Activated CD4-positive, alpha-beta T cell treated with anti-CD3 and anti-CD28 coated beads for 4 hours (primary cell): Measurements from ENCODE around the gene CHST9.
"Not testable (repeated sequence)": the region's sequence is repeated elsewhere in the genome, so short reads cannot be mapped to it uniquely, and the experiment has no call there.

Source experiments
- DNase-seq, 2 donors: peaks; one replicate each; pipeline ENCODE4 v3.0.0-alpha.2; 2020

Gene CHST9

DNA sequence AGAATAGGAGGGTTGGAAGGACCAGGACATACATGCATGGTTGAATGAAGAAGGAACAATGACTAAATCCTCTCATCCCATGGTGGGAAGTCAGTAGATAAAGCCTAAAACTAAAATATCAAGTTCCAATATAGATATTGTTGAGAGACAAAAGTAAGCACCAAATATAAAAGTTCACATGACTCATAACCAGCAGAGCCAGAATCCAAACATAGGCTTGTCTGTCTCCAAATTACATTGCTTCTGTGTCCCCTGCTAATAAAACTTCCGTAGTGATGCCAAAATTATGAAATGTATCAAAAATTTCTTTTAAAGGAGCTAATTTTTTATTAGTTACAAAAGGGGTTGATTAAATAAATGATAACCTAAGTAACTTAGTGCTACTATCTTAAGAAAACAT, 19.7 kb downstream of the CHST9 start:
- no peak for DNase-seq

DNA sequence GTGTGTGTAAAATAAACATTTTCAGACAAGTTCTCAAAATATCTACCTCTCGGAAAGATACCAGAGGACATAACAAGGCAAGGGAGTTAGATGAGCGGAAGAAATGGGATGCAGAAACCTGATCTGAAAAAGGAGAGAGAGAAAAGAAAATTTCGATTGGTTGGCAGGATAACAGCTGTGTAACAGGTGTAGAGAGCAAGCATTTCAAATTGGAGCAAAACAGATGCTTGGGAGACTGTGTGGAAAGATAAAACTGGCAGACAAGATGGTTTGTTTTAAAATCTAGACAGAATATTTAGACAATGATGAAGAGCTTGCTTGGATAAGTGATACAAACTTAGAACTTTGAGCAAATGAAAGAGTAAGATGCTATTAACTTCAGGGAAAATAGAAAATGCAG, 20.2 kb downstream of the CHST9 start:
- DNase-seq, result no peak

DNA sequence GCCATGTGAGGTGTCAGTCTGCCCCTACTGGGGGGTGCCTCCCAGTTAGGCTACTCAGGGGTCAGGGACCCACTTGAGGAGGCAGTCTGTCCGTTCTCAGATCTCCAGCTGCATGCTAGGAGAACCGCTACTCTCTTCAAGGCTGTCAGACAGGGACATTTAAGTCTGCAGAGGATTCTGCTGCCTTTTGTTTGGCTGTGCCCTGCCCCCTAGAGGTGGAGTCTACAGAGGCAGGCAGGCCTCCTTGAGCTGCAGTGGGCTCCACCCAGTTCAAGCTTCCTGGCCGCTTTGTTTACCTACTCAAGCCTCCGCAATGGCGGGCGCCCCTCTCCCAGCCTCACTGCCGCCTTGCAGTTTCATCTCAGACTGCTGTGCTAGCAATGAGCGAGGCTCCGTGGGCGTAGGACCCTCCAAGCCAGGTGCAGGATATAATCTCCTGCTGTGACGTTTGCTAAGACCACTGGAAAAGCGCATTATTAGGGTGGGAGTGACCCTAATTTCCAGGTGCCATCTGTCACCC, 21.9 kb downstream of the CHST9 start:
- DNase-seq, result not testable (repeated sequence)

DNA sequence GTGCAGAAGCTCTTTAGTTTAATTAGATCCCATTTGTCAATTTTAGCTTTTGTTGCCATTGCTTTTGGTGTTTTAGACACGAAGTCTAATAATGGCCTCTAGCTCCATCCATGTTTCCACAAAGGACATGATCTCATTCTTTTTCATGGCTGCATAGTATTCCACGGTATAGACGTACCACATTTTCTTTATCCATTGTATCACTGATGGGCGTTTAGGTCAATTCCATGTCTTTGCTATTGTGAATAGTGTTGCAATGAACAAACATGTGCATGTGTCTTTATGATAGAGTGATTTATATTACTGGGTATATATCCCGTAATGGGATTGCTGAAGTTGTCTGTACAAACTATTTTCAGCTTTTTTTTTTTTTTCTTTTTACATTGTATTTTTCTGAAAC, 35.9 kb downstream of the CHST9 start:
- DNase-seq, result not testable (repeated sequence)

DNA sequence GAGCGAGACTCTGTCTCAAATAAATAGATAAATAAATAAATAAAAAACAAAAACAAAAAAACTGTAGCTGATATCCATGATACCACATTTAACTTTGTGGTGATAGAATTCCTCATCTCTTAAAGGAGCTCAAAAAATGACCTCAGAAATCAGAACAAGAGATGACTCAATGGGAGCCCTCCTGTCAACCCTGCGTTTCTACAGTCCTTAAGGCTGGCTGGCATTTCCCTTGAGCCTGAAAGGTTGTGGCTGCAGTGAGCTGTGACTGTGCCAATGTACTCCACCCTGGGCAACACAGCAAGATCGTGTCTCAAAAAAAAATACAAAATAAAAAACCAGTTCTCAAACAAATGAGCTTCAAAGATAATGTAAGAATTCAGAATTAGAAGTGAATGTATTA, 40.4 kb downstream of the CHST9 start:
- no peak for DNase-seq

DNA sequence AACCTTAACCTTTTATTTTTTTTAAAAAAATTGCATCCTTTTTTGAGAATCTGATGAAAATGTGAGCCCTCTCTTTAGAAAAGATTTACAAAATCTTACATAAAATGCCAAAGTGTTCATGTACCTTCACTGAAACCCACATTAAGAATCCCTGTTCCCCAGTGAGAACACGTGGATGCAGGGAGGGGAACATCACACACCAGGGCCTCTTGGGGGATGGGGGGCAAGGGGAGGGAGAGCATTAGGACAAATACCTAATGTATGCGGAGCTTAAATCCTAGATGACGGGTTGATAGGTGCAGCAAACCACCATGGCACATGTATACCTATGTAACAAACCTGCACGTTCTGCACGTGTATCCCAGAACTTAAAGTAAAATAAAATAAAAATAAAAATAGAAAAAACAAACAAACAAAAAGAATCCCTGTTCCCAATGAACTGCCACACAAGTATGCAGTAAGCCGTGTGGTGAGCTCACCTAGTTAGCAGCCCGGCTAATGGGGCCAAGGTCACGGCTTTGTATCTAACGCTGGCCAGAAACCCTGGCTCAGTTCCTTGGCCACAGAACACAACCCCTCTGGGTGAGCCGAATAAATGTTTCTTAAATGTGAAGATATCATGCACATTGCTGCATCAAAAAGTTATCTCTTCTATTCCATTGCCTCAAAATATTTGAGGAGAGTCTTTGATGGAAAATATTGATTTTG, 41.4 kb downstream of the CHST9 start:
- no peak for DNase-seq

DNA sequence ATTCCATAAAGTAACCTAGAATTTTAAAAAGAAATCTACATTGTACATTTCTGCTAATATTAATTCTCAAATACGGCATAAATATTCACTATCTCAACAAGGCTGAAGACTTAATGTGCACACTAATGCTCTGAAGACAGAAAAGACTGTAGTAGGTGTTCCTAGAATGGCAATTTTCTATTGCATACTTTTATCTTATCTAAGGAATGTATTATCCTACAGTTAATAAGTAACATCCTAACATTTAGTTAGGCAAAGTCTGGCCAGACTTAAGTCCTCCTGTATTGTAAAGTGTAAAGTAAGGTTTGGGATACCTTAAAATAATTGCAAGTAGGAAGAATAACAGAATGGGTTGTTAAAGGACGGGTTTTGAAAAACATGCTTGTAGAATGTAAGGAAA, 42.2 kb downstream of the CHST9 start:
- no peak for DNase-seq

DNA sequence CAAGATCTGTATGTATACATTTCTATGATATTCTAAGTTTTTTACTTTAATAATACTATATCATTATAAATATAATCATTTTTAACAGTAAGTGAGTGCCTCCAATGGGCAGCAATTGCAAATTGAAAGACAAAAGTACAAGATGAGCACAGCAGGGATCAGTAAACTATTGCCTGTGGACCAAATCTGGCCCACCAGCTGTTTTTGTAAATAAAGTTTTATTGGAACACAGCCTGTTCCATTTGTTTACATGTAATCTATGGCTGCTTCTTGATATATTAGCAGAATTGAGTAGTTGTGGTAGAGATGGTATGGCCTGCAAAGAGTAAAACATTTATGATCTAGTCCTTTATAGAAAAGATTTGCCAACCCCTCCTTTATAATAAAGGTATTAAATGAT, 43.2 kb downstream of the CHST9 start:
- no peak for DNase-seq

DNA sequence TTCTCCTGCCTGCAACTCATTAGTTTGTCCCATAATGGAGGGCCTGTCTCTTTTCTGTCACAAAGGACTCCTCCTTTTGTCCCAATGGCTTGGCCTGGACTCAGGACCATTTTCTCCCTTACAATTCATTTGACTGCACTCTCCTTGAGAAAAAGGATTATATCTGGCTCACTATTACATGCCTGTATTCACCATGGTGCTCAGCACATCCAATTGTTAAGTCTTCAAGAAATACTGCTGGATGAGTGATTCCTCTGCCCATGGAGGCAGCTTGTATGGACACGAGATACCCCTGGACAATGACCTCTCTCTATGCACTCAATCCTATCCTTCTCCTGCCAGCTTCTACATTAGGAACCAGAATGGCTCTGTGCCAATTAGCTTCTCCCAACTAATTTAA, 47.0 kb downstream of the CHST9 start:
- no peak for DNase-seq

DNA sequence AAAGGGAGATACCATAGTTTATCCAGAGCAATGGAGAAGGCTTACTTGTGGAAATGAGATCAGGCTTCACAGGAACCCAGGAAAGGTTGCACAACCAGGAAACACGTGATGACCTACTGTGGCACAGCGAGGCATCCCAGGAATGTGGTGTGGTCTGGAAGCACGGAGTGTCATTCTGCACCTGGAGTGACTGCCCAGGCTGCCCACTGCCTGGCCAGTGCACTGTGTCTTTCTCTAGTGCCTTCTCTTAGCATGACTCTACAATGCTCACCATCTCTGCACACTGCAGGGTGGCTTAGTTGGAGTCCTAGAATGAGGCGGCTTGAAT, 48.9 kb downstream of the CHST9 start:
- DNase-seq, result no peak

DNA sequence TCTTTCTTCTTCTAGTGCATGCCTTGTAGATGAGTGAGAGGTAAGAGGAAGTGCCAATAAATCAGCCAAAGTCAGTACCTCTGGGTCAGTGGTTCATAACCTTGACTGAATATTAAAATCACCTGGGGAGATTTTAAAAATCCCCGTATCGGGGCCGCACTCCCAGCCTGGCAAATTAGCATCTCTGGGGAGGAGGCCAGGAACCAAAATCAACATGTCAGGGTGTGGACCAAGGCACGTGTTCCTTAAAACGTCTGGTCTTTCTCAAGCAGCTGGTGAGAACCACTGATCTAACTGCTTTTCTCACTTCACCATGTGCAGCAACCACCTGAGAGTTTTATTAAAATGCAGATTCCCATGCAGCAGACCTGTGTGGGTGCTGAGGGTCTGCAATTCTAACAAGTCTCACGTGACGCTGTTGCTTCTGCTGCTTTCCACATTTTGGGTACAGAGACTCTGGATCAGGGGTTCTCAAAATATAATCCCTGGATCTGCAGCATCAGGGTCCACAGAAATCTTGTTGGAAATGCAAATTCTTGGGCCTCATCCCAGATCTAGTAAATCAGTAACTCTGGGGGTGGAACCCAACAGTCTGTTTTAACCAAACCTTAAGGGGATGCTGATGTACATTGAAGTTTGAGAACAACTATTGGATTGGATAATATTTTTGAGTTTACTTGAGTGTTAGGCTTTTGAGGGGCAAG, 49.5 kb downstream of the CHST9 start:
- no peak for DNase-seq

DNA sequence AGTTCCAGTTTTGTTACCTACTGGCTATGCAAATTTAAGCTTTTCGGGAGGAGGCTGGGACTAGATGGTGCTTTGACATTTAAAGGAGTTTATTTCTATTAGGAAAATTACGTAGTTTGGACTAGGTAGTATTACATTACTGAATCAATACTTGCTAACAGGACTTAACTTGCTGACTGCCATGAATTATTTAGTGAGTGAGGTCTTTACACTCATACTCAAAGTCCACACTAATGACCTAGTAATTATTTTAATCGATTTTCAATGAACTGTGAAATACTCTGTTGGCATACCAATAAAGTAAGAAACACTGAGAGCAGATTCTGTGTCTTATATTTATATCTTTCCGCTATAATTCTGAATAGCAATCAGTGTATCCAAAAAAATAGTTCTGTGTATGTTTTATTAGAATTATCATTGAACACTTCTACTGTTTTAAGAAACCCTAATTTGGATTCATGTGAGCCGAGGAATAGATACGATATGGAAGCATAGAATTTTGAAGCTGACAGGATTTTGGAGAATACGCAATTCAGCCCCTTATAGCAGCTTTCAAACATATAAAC, 55.0 kb downstream of the CHST9 start:
- DNase-seq, result no peak

DNA sequence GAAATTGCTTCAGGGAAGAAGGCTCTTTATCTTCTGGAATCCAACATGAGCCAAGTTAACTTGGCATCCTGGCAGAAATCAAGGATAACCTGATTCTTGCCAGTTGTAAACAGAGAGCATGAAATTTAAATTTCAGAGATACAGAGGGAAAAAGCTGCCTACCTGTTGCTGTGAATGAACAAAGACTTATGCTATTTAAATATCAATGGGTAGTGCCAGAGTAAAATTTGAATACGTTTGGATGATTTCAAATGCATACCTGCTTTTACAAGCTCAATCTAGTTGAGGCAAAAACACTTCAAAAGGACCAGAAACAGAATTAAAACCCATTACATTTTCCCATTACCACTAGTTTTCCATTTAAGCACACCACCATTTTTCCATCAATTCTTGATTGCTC, 60.9 kb downstream of the CHST9 start:
- DNase-seq, result no peak

DNA sequence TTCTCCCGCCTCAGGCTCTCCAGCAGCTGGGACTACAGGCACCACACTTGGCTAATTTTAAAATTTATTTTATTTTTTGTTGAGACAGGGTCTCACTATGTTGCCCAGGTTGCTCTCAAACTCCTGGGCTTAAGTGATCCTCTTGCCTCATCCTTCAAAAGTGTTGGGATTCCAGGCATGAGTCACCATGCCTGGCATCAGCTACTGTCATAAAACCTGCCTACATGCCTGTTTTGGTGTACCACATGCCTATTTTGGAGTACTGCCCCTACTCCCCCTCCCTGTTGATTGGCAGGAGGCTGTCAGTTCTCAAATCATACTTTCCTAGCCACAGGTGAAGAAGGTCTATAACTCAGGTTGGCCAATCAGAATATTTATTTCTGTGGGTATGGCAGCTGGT, 64.0 kb downstream of the CHST9 start:
- DNase-seq, result no peak

DNA sequence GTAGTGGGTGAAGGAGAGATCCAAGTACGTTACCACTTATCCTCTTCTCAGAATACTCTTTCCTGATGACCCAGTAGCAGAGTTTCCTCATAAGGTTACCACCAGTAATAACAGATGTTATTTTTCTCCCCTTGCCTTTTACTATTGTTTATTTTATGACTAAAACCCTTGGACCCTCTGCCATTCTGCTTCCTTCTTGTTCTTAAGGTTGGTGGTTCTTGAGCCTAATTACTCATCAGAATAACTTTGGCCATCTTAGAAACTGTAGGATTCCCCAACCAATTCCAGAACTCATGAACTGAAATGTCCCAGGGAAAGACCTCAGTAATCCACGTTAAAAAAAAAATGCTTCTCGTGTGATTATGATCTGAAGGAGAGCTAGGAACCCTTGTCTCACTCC, 64.9 kb downstream of the CHST9 start:
- DNase-seq, result no peak

DNA sequence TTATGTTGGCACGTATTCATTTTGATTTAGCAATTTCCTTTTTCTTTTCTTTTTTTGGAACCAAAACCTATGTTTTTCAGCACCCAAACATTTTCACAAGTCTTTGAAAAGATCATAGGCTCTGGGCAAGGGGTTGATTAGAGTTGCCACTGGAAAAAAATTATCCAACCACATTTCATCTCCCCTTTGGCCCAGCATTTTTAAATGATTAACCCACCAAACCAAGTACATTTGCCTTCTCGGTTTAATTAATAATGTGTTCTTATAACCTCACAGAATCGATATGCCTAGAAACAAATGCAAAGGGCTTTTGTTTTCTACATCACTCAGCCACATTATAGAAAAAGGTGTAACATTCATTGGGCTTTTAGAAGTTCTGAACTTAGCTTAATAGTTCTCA, 66.1 kb downstream of the CHST9 start:
- DNase-seq, result no peak

DNA sequence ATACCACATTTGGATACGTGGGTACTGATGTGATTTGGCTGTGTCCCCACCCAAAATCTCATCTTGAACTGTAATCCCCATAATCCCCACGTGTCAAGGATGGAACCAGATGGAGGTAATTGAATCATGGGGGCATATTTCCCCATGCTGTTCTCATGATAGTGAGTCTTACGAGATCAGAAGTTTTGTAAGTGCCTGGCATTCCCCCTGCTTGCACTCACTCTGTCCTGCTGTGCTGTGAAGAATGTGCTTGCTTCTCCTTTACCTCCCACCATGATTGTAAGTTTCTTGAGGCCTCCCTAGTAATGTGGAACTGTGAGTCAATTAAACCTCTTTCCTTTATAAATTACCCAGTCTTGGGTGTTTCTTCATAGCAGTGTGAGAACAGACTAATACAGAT, 70.3 kb downstream of the CHST9 start:
- no peak for DNase-seq

DNA sequence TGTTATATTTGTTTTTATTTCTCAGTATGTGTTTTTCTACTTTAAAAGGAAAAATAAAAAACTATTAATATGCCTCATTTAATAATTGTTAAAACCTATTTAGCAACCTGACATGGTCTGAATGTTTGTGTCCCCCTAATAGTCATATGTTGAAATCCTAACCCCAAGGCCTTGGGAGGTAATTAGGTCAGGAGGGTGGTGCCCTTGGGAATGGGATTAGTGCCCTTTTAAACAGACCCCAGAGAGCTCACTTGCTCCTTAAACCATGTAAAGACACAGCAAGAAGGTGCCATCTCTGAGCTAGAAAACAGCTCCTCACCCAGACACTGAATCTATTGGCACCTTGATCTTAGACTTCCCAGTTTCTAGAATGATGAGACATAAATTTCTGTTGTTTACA, 71.8 kb downstream of the CHST9 start:
- no peak for DNase-seq

DNA sequence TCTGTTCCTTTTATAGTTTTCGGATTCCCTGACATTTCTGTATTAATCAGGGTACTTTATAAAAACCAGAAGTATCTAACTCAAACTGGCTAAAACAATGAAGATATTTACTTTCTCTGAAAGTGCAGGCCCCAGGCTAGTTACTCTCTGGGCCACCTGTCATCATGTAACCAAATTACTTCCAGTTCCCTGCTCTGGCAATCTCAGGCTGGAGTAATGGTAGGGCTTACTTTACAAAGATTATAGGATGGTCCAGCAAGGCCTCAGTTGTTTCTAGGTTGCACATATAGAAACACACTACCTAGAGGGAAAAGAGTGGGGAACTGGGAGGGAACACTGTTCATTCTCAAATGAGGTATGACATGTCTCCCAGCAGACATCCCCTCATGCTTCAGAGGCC, 74.8 kb downstream of the CHST9 start:
- DNase-seq, result no peak

DNA sequence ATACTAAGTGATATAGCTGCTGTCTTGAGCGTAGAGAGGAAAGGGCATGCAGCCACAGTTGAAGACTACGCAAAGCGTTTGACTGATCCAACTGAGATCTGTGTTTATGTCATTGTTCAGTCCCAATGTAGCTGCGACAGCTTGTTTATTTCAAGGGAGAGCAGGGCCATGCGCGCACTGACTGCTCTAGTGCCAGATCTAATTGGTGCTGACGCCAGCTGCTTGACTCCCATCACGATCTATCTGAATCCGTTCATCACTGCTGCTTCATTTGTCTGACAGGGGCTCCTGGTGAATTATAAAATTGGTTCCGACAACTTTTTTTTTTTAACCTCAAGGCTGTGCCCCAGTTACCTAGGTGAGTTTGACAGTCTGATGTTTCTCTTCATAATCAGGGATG, 75.7 kb downstream of the CHST9 start:
- DNase-seq, result no peak

DNA sequence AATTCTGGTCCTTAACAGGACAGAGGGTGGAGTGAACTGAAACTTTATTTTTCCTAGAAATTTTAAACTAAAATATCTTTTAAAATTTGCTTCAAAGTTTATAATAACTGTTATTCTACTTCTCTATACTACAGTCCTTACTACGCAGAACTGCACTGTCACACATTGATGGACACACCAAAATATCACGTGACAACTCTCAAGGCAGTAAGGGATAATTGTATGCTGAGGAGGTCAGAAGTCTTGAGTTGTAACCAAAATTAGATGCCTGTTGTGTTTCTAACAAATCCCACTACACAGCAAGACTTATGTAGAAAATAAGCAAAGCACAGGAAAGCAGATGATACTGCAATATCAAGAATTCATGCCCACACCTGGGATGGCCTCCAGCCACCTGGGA, 76.3 kb downstream of the CHST9 start:
- no peak for DNase-seq

DNA sequence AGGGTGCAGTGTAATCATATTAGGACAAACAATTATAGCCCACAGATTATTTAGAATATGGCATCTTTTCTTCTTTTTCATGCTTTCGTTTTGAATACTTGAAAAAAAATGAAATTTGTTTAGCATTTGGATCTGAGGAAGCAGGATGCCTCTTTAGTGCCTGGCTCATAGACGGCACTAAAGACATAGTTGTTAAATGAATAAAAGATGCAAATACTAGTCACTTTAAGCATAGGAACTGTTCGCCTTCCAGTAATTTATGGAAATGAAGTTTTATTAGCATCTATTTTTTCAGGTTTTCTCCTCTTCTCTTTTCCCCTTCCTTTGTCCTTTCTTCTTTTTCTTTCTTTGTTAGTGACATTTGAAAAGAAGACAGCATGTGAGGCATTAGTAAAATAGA, 80.4 kb downstream of the CHST9 start:
- DNase-seq, result no peak

DNA sequence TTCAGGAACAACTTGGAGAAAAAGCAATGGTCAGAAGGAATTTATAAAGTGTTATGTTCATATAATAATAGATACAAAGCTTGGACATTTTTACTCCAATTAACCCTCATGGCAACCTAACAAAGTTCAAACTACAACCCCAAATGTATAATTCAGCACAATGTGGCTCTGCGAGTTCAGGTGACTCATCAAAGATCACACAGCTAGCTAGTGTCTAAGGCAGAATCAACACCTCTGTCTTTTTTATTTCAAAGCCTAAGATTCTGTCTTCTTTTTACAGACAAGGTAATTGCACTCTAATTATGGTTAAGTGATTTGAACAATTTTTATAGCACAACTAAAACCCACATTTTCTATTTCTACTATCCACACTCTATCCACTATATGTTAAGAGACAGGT, 90.5 kb downstream of the CHST9 start:
- no peak for DNase-seq

DNA sequence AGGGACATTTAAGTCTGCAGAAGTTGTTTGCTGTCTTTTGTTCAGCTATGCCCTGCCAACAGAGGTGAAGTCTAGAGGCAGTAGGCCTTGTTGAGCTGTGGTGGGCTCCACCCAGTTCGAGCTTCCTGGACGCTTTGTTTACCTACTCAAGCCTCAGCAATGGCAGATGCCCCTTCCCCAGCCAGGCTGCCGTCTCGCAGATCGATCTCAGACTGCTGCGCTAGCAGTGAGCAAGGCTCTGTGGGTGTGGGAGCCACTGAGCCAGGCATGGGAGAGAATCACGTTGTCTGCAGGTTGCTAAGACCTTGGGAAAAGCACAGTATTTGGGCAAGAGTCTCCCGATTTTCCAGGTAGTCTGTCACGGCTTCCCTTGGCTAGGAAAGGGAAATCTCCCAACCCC, 91.8 kb downstream of the CHST9 start:
- not testable (repeated sequence) for DNase-seq

DNA sequence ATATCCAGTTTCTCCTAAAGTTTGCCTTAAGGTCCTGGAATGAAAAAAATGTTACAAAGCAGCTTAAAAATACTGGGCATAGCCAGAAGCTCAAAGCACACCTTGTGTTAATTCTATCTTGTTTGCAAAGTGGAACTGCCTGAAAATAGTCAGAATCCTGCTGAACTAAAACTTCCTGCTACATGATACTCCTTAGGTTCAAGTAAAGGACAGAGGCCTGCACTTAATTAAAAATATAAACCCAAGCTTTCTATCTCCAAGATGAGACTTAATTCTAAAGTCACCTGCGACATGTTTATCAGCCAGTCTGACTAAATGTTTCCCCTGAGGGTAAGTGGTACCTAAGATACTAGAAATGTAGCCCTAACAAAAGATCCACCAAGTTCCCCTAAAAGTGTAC, 103.4 kb downstream of the CHST9 start:
- DNase-seq, result no peak
